ENCODE measurements around the gene ILKAP. TPM values are rescaled to one million over a fixed set of nuclear protein-coding genes. Genes with fewer than 3 reads are reported as not detected.

Gene ILKAP
- total and polyA plus RNA-seq, 2 of the 4 experiments (the other 2 are of a cell fraction): 13.3 to 44.2 TPM

- no peak overlapping the region for H2AK5ac ChIP-seq (ENCODE audit: low read depth, low read length)
- intact Hi-C loops (cut with micrococcal nuclease) (no loop called here), dilution Hi-C loops (cut with HindIII; ENCODE audit: low sequenced_read_pairs, unreplicated experiment) (no loop called here), in situ Hi-C loops (cut with MboI; ENCODE audit: low sequenced_read_pairs) (no loop called here)
- peak overlapping the region; percentile 75 for H2AFZ ChIP-seq (replicated peaks; ENCODE audit: low read length, poor library complexity)
- H2BK120ac ChIP-seq (ENCODE audit: low read depth, low read length): no peak overlapping the region
- H3K27me3 ChIP-seq (ENCODE audit: control insufficient read depth, insufficient read depth, low read length): peaks cover 17% of the 10 kb centered on the region
- H3K36me3 ChIP-seq (ENCODE audit: control insufficient read depth, insufficient read depth, low read length): no peaks in the 10 kb centered on the region
- POLR2A ChIA-PET (ENCODE audit: unreplicated experiment): no interaction called here
- H4K8ac ChIP-seq (ENCODE audit: low read depth in 2 of 2, low read length in 2 of 2): no peak overlapping the region
- no peak overlapping the region for H3K27ac ChIP-seq (ENCODE audit: insufficient read depth, low read length)
- peak overlapping the region; percentile 37; the same call in 1 of the 2 replicates for H3K23ac ChIP-seq (ENCODE audit: low read depth, low read length)
- H3K4ac ChIP-seq (ENCODE audit: low read depth, low read length): no peak overlapping the region
- no peak overlapping the region for H2BK5ac ChIP-seq (ENCODE audit: low read depth, low read length, poor library complexity, severe bottlenecking)
- ATAC-seq (ENCODE audit: low read depth) (no peak), DNase-seq (no peak)
- no peak overlapping the region for H3K18ac ChIP-seq (ENCODE audit: low read depth, low read length)
- H3K9me3 ChIP-seq (ENCODE audit: control insufficient read depth, insufficient read depth, low read length): 0 out of 2 replicates have a peak, but pooled peaks cover 2% of the 10 kb centered on the region
- H4K91ac ChIP-seq (ENCODE audit: insufficient read depth, low read depth, low read length): no peak overlapping the region
- no TSS peak for BruUV-seq (replicated peaks)
- H3K4me2 ChIP-seq (ENCODE audit: low read depth, low read length): peak overlapping the region; percentile 42; the same call in 1 of the 2 replicates
- H3K14ac ChIP-seq (replicated peaks; ENCODE audit: low read depth, low read length): no peak overlapping the region
- peak overlapping the region; percentile 60 for H3K4me3 ChIP-seq (ENCODE audit: insufficient read depth, low read depth, low read length)
- H2AK9ac ChIP-seq (replicated peaks; ENCODE audit: low read depth, low read length, poor library complexity): peak overlapping the region; percentile 60
- H4K5ac ChIP-seq (ENCODE audit: low read depth, low read length): no peak overlapping the region
- WGBS, 2 experiments (ENCODE audit: extremely low coverage in 2 of 2, insufficient read length in 1 of 2): 29% methylated on average over 9 of the region's 75 CpGs; no CpG with 5 or more reads in 1 of the 2 experiments
- CTCF ChIA-PET: interaction anchor here (0.5 kb wide), 1 partner anchor 380 kb away, joined by 3 read pairs; no protein-coding TSS in a partner anchor
- no peak overlapping the region for H2BK15ac ChIP-seq (ENCODE audit: low read depth, low read length)
- H3K9me1 ChIP-seq (ENCODE audit: insufficient read depth, low read length): no peaks in the 10 kb centered on the region
- peaks cover 0 to 2% of the 10 kb centered on the region in 2 experiments; a peak in 1 of 4 replicates for H3K79me1 ChIP-seq (ENCODE audit: low read depth in 1 of 2, low read length in 2 of 2)
- H3K56ac ChIP-seq (ENCODE audit: extremely low read depth, insufficient read depth, low read length): no peak overlapping the region
- H3K9ac ChIP-seq (ENCODE audit: low read depth, low read length): no peak overlapping the region
- no peak overlapping the region for H2BK20ac ChIP-seq (ENCODE audit: low read depth, low read length)
- H4K20me1 ChIP-seq (ENCODE audit: insufficient read depth, low read length): no peaks in the 10 kb centered on the region
- peaks cover 4% of the 10 kb centered on the region; the same call in 1 of the 2 replicates for H3K4me1 ChIP-seq (ENCODE audit: control insufficient read depth, insufficient read depth, low read length)
- no peak for TF ChIP-seq SMC3 (IDR thresholded peaks at IDR 0.05; ENCODE audit: low read depth, low read length)
- TF ChIP-seq RFX5 (IDR thresholded peaks at IDR 0.05; ENCODE audit: low read depth, low read length): no peak
- TF ChIP-seq NFE2L2 (IDR thresholded peaks at IDR 0.05; ENCODE audit: low read depth, low read length): no peak
- TF ChIP-seq CEBPB (IDR thresholded peaks at IDR 0.05; ENCODE audit: low read depth, low read length): no peak
- no peak for TF ChIP-seq CHD1 (IDR thresholded peaks at IDR 0.05; ENCODE audit: low read depth, low read length)
- no peak for TF ChIP-seq ELK1 (IDR thresholded peaks at IDR 0.05; ENCODE audit: borderline replicate concordance, low read depth, low read length)
- TF ChIP-seq RAD21 (IDR thresholded peaks at IDR 0.05; ENCODE audit: low read length): no peak
- TF ChIP-seq USF2 (IDR thresholded peaks at IDR 0.05; ENCODE audit: low read depth, low read length): no peak
Observed at GRCh38 chr2:238238766-238239542, 35.5 kb upstream of the ILKAP start.
